Panc1 (cell line): Measurements from ENCODE around the gene CDRT4. TPM values are rescaled to one million over a fixed set of nuclear protein-coding genes. Genes with fewer than 3 reads are reported as not detected.

Experiments
- ATAC-seq: fragments of 200-7000 bp; cut with Tn5 transposase; 2 replicates; pipeline ENCODE4 v1.9.1; 2020; ENCODE audit warnings: mild to moderate bottlenecking, moderate library complexity
- BruUV-seq: library from RNA; stranded (reverse); fragments of 400-500 nt; replicated peaks from 2 replicates; lab custom pipeline; 2021; lab: Mats Ljungman, UMichigan
- CTCF ChIA-PET: fragments of 300-600 bp; sonication (Branson Sonifier 250); formaldehyde crosslinking; loops from one replicate; lab custom pipeline; 2022; ENCODE audit warnings: antibody characterized with exemption; lab: Charles Lee
- POLR2A ChIA-PET: fragments of 300-600 bp; sonication (Branson Sonifier 250); formaldehyde crosslinking; loops from one replicate; lab custom pipeline; 2022; ENCODE audit warnings: antibody characterized with exemption; lab: Charles Lee
- DNase-seq: peaks from one replicate; pipeline ENCODE4 v3.0.0-alpha.2; 2010; ENCODE audit warnings: low read depth, low spot score
- H3K27ac ChIP-seq: 2 replicates; pipeline ENCODE4 v1.5.1; 2011; ENCODE audit warnings: mild to moderate bottlenecking, low read length, inconsistent platforms
- H3K27me3 ChIP-seq: fragments of 200-500 bp; sonication (Bioruptor generic); 2 replicates; pipeline ENCODE4 v1.6.0; 2014; ENCODE audit warnings: low read length, inconsistent platforms; ENCODE audit not compliant: control insufficient read depth, insufficient read depth
- H3K36me3 ChIP-seq: fragments of 200-500 bp; sonication (Bioruptor generic); 2 replicates; pipeline ENCODE4 v1.5.1; 2014; ENCODE audit warnings: inconsistent platforms, mild to moderate bottlenecking, low read length, moderate library complexity; ENCODE audit not compliant: control insufficient read depth, insufficient read depth
- H3K4me1 ChIP-seq: 2 replicates; pipeline ENCODE4 v1.5.1; 2011; ENCODE audit warnings: inconsistent platforms, mild to moderate bottlenecking, low read length, moderate library complexity; ENCODE audit not compliant: control insufficient read depth, insufficient read depth
- H3K4me3 ChIP-seq, 2 experiments: 2 replicates each; pipeline ENCODE4 v1.5.1; 2011 to 2012; ENCODE audit warnings: low read depth in 2 of 2, low read length in 2 of 2, mild to moderate bottlenecking in 2 of 2, inconsistent platforms in 1 of 2, moderate library complexity in 1 of 2
- H3K9me3 ChIP-seq: fragments of 200-500 bp; sonication (Bioruptor generic); 2 replicates; pipeline ENCODE4 v1.5.1; 2014; ENCODE audit warnings: low read depth, mild to moderate bottlenecking, inconsistent platforms, low read length, moderate library complexity; ENCODE audit not compliant: control insufficient read depth, insufficient read depth
- POLR2AphosphoS5 ChIP-seq: IDR thresholded peaks from 2 replicates; pipeline ENCODE4 v1.6.1; 2012; ENCODE audit warnings: mild to moderate bottlenecking, low read depth, low read length, moderate library complexity
- REST ChIP-seq, 2 experiments: IDR thresholded peaks; 2 replicates each; pipeline ENCODE4 v1.6.1; 2011 to 2012; ENCODE audit warnings: low read depth in 2 of 2, control low read depth in 1 of 2, low read length in 1 of 2, mild to moderate bottlenecking in 1 of 2, moderate library complexity in 1 of 2; ENCODE audit not compliant: insufficient read depth in 1 of 2
- SIN3A ChIP-seq: IDR thresholded peaks from 2 replicates; pipeline ENCODE4 v1.6.1; 2012; ENCODE audit warnings: low read depth, mild to moderate bottlenecking, low read length, moderate library complexity, borderline replicate concordance; ENCODE audit not compliant: insufficient read depth
- TCF7L2 ChIP-seq: IDR thresholded peaks from 2 replicates; pipeline ENCODE4 v1.6.1; 2011; ENCODE audit warnings: mild to moderate bottlenecking, low read depth, low read length, inconsistent platforms
- in situ Hi-C: cut with HindIII; loops from 2 replicates; pipeline ENCODE4 v1.10.0; 2016; ENCODE audit warnings: low sequenced_read_pairs, low pct_unique_long_range_greater_than_20kb
- intact Hi-C: fragments of 100-400 bp; cut with micrococcal nuclease; formaldehyde crosslinking; loops from one replicate; pipeline ENCODE4 v1.10.0; 2022; ENCODE audit not compliant: unreplicated experiment
- total RNA-seq: library from RNA; stranded (reverse); gene quantifications from one replicate; pipeline ENCODE4 v1.2.1, GENCODE V29; 2021; ENCODE audit not compliant: unreplicated experiment
- TF ChIP-seq, protein P1 (sequence below): fragments of 450-650 bp; IDR thresholded peaks from 2 replicates; pipeline ENCODE4 v1.5.1; 2017; ENCODE audit warnings: mild to moderate bottlenecking

Gene CDRT4
- total RNA-seq, 1 experiment from 2014 or later: 2.8 TPM

DNA sequence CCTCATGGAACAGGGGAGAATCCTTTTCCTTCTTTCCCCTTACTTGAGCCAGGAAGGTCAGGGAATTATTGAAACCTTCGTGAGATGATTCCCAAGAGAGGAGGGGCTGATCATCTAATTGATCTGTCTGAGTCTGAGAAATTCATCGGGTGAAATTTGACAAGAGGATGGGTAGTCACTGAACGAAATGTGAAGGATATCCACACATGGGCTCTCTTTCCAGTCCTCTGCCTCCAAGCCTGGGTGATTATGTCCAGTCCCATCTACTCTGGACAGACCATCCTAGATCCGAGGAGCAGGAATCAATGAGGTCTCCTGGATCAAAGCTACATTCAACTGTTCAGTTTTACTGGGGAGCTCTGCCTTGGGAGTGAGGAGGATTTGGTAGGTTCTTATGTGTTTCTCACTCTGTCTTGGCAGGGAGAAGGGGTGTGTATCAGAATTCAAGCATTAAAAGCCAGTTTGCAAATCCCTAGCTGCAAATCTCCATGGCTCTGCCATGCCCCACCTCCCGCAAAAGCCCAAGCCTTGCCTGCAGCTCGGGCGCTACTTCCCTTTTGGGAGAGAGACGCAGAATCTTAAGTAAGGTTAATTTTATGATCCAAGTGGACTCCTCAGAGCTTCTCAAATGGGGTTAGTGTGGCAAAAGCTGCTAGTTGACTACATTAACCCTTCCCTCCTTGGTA, 78.9 kb downstream of the CDRT4 start:
- no peak for TF ChIP-seq REST (IDR thresholded peaks at IDR 0.05; ENCODE audit: insufficient read depth in 1 of 2, low read depth in 2 of 2, low read length in 1 of 2)
- no peak for TF ChIP-seq SIN3A
- no peak for TF ChIP-seq POLR2AphosphoS5
- no peak for TF ChIP-seq TCF7L2
- TF ChIP-seq, protein P1, sequence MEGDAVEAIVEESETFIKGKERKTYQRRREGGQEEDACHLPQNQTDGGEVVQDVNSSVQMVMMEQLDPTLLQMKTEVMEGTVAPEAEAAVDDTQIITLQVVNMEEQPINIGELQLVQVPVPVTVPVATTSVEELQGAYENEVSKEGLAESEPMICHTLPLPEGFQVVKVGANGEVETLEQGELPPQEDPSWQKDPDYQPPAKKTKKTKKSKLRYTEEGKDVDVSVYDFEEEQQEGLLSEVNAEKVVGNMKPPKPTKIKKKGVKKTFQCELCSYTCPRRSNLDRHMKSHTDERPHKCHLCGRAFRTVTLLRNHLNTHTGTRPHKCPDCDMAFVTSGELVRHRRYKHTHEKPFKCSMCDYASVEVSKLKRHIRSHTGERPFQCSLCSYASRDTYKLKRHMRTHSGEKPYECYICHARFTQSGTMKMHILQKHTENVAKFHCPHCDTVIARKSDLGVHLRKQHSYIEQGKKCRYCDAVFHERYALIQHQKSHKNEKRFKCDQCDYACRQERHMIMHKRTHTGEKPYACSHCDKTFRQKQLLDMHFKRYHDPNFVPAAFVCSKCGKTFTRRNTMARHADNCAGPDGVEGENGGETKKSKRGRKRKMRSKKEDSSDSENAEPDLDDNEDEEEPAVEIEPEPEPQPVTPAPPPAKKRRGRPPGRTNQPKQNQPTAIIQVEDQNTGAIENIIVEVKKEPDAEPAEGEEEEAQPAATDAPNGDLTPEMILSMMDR: no peak
- intact Hi-C loops: no loop called here
- POLR2A ChIA-PET: no interaction called here
- no peak for DNase-seq
- no peaks in the 10 kb centered on the region for H3K9me3 ChIP-seq
- no peaks in the 10 kb centered on the region for H3K36me3 ChIP-seq
- no peaks in the 10 kb centered on the region for H3K27me3 ChIP-seq
- no TSS peak for BruUV-seq
- in situ Hi-C loops: no loop called here
- no peaks in the 10 kb centered on the region for H3K4me1 ChIP-seq
- H3K4me3 ChIP-seq: no peak overlapping the region
- no peak for ATAC-seq
- H3K27ac ChIP-seq: no peak overlapping the region
- CTCF ChIA-PET: interaction anchor here (0.6 kb wide), 2 partner anchors 35 to 119 kb away, joined by 3 to 5 read pairs; no protein-coding TSS in a partner anchor

- Histone ChIP-seq H3K4me1 (no peaks in the 10 kb centered on the region), H3K36me3 (no peaks in the 10 kb centered on the region), H3K4me3 (no peak overlapping the region), H3K27me3 (no peaks in the 10 kb centered on the region), H3K27ac (no peak overlapping the region), H3K9me3 (no peaks in the 10 kb centered on the region)
- TF ChIP-seq TCF7L2 (no peak), SIN3A (no peak), REST (IDR thresholded peaks at IDR 0.05; ENCODE audit: insufficient read depth in 1 of 2, low read depth in 2 of 2, low read length in 1 of 2) (no peak), POLR2AphosphoS5 (no peak)
- TF ChIP-seq, protein P1: no peak
- DNase-seq (no peak), ATAC-seq (no peak)
- CTCF ChIA-PET: no interaction called here
- no TSS peak for BruUV-seq
- in situ Hi-C loops (no loop called here), intact Hi-C loops (no loop called here)
- POLR2A ChIA-PET: no interaction called here
Measured at GRCh38 chr17:15386083-15386482, 81.3 kb downstream of the CDRT4 start.
